Activated B cell treated with CpG ODN at 0.5 μM for 24 hours (primary cell): ENCODE measurements around the gene DCLRE1C. TPM values are rescaled to one million over a fixed set of nuclear protein-coding genes. Genes with fewer than 3 reads are reported as not detected.
"Not testable (repeated sequence)": the region's sequence is repeated elsewhere in the genome, so short reads cannot be mapped to it uniquely, and the experiment has no call there.

ENCODE experiments used
- ATAC-seq: fragments of 200-7000 bp; cut with Tn5 transposase; one replicate; pipeline ENCODE4 v1.10.0; 2021; ENCODE audit warnings: low read depth, mild to moderate bottlenecking, moderate library complexity
- CTCF ChIA-PET: fragments of 350-600 bp; sonication (Branson Sonifier 250); formaldehyde crosslinking; loops from one replicate; lab custom pipeline; 2021; ENCODE audit warnings: antibody characterized with exemption; lab: Charles Lee
- POLR2A ChIA-PET: fragments of 350-600 bp; sonication (Branson Sonifier 250); formaldehyde crosslinking; loops from one replicate; lab custom pipeline; 2021; ENCODE audit warnings: antibody characterized with exemption; lab: Charles Lee
- DNase-seq: peaks from one replicate; pipeline ENCODE4 v3.0.0; 2022
- H3K27ac Mint-ChIP-seq: one replicate; pipeline ENCODE4 v1.8.0; 2020; ENCODE audit warnings: mixed read lengths
- H3K27me3 Mint-ChIP-seq: one replicate; pipeline ENCODE4 v1.8.0; 2021; ENCODE audit warnings: mixed read lengths
- H3K36me3 Mint-ChIP-seq: one replicate; pipeline ENCODE4 v1.8.0; 2021; ENCODE audit warnings: low read depth, mixed read lengths
- H3K4me1 Mint-ChIP-seq: one replicate; pipeline ENCODE4 v1.8.0; 2021; ENCODE audit warnings: mixed read lengths
- H3K4me3 Mint-ChIP-seq: one replicate; pipeline ENCODE4 v1.8.0; 2020; ENCODE audit warnings: mild to moderate bottlenecking, mixed read lengths
- H3K9me3 Mint-ChIP-seq: one replicate; pipeline ENCODE4 v1.8.0; 2020; ENCODE audit warnings: mixed read lengths
- intact Hi-C: fragments of 100-400 bp; cut with micrococcal nuclease; formaldehyde crosslinking; loops from one replicate; pipeline ENCODE4 v1.15.1; 2024
- total RNA-seq: library from RNA; stranded (reverse); gene quantifications from 2 replicates; pipeline ENCODE4 v1.2.3, GENCODE V29; 2022
- TF ChIP-seq, protein P1 (sequence below): fragments of 200-600 bp; IDR thresholded peaks from one replicate; pipeline ENCODE4 v1.8.0; 2022; ENCODE audit warnings: antibody characterized with exemption, mild to moderate bottlenecking

The DCLRE1C gene
- total RNA-seq, result 38.0 and 43.8 TPM in 2 replicates

GRCh38 chr10:14954001-14954770 is at the start of gene DCLRE1C:
TSS of gene DCLRE1C (minus strand) at chr10:14954096. CDS start at chr10:14954010, 86 bp downstream.
- H3K27me3 Mint-ChIP-seq, result no peaks in the 10 kb centered on the region
- DNase-seq (peak; percentile 77), ATAC-seq (peak; percentile 78)
- H3K4me1 Mint-ChIP-seq, result peaks cover 56% of the 10 kb centered on the region
- intact Hi-C loops, result loop anchor here (1.0 to 5.0 kb wide), 6 partner anchors 76 to 1652 kb away; partner anchors contain the start of genes CDNF, HSPA14, MSANTD7 and PHYH
- CTCF ChIA-PET, result interaction anchor here (0.6 to 1.6 kb wide), 3 partner anchors 18 to 116 kb away, joined by 3 to 6 read pairs (median 3); partner anchors contain the start of genes CDNF, HSPA14 and MSANTD7
- TF ChIP-seq, protein P1, sequence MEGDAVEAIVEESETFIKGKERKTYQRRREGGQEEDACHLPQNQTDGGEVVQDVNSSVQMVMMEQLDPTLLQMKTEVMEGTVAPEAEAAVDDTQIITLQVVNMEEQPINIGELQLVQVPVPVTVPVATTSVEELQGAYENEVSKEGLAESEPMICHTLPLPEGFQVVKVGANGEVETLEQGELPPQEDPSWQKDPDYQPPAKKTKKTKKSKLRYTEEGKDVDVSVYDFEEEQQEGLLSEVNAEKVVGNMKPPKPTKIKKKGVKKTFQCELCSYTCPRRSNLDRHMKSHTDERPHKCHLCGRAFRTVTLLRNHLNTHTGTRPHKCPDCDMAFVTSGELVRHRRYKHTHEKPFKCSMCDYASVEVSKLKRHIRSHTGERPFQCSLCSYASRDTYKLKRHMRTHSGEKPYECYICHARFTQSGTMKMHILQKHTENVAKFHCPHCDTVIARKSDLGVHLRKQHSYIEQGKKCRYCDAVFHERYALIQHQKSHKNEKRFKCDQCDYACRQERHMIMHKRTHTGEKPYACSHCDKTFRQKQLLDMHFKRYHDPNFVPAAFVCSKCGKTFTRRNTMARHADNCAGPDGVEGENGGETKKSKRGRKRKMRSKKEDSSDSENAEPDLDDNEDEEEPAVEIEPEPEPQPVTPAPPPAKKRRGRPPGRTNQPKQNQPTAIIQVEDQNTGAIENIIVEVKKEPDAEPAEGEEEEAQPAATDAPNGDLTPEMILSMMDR, result no peak
- peaks cover 8% of the 10 kb centered on the region for H3K36me3 Mint-ChIP-seq
- peak within 1 kb of the TSS; percentile 96 for H3K27ac Mint-ChIP-seq
- peak within 1 kb of the TSS; percentile 90 for H3K4me3 Mint-ChIP-seq
- POLR2A ChIA-PET, result interaction anchor here (0.7 to 2.8 kb wide), 9 partner anchors 18 to 769 kb away, joined by 3 to 30 read pairs (median 4); partner anchors contain the start of genes CDNF, HSPA14, MSANTD7 and SUV39H2
- no peaks in the 10 kb centered on the region for H3K9me3 Mint-ChIP-seq

DNA sequence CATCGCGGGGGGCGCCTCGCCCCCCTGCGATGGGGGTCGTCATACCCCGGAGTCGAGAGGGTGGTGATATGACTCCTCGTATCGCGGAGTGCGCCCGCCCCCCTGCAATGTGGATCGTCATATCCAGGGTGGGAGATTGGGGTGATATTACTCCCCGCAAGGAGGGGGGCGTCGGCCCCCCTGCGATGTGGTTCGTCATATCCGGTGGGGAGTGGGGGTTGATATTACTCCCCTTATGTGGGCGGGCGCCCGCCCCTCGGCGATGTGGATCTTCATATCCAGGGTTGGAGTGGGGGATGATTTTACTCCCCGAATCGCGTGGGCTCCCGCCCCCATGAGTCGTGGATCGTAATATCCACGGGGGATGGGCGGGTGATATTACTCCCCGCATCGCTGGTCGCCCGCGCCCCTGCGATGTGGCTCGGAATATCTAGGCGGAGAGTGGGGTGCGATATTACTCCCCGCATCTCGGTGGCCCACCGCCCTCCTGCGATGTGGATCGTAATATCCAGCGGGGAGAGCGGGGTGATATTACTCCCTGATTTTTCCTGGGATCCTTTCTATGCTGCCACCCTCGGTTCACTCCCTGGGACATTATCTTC is 42.2 kb upstream of the DCLRE1C start:
- intact Hi-C loops, result no loop called here
- peaks cover 3% of the 10 kb centered on the region for H3K27me3 Mint-ChIP-seq
- TF ChIP-seq, protein P1, result no peak

DNA sequence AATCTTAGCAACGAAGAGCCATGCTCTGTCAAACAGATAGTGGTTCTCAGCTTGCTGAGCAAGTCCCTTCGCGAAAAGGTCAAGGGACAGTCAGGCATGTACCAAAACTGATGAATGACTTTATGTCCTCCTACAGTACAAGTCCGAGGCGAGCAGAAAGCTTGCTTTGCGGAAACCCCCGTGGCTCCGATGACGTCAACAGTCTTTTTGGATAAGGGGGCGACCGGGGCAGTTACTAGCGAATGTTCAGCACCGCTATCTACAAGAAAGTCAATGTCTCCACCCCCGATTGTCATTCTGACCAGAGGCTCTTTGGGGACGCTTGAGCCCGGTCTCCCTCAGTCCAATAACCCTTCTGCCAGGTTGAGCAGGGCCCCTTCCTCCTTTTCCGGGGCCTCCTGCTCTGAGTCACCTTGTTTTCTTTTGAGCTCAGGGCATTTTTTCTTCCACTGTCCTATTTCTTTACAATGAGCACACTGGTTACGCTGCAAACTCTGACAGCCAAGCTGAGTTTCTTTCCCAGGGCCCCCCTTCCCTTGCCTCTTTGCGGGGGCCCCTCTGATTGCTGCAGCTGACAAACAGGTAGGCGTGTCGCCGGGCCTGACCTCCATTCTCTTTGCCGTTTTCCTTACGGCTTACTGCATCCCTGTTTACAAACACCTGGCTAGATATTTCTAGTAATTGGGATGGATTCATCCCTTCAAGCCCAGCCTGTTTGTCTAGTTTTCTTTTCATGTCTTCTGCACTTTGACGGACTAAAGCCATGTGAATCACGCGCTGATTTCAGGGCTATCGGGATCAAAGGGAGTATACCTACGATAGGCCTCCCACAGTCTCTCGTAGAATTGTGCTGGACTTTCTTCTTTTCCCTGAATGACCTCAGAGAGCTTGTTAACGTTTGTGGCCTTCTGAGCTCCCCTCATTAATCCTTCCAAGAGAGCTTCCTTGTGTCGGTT is 39.9 kb upstream of the DCLRE1C start:
- intact Hi-C loops, H3K4me1 Mint-ChIP-seq, DNase-seq, POLR2A ChIA-PET, CTCF ChIA-PET, H3K36me3 Mint-ChIP-seq, H3K9me3 Mint-ChIP-seq, H3K27me3 Mint-ChIP-seq, H3K27ac Mint-ChIP-seq, ATAC-seq: not testable (repeated sequence)
- H3K4me3 Mint-ChIP-seq, result peak overlapping the region; percentile 3

More for the DNA sequence above, 42.2 kb upstream of the DCLRE1C start:
- H3K27ac Mint-ChIP-seq, result no peak overlapping the region
- peaks cover 2% of the 10 kb centered on the region for H3K4me1 Mint-ChIP-seq
- no peaks in the 10 kb centered on the region for H3K9me3 Mint-ChIP-seq
- no peak overlapping the region for H3K4me3 Mint-ChIP-seq
- POLR2A ChIA-PET, result no interaction called here
- no peak for DNase-seq
- H3K36me3 Mint-ChIP-seq, result no peaks in the 10 kb centered on the region
- CTCF ChIA-PET, result no interaction called here
- ATAC-seq, result no peak

DNA sequence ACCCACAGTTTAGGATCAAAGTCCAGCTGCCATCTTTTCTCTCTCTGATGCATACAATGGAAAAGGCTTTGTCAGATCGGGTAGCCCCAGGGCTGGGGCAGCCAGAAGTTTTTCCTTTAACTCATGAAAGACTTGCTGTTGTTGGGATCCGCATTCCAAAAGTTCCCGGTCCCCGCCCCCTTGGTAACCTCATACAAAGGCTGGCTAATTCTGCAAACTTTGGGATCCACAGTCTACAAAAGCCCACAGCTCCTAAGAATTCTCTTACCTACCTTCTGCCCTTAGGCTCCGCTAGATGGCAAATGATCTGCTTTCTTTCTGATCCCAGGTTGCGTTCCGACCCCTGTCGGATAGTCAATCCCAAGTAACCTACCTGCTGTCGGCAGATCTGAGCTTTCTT is 38.4 kb upstream of the DCLRE1C start:
- H3K36me3 Mint-ChIP-seq, H3K9me3 Mint-ChIP-seq, intact Hi-C loops, DNase-seq, H3K27me3 Mint-ChIP-seq, H3K27ac Mint-ChIP-seq, H3K4me3 Mint-ChIP-seq, POLR2A ChIA-PET, CTCF ChIA-PET, H3K4me1 Mint-ChIP-seq, ATAC-seq: not testable (repeated sequence)

GRCh38 chr10:14991035-14991749 is 37.3 kb upstream of the DCLRE1C start:
- POLR2A ChIA-PET, DNase-seq, H3K4me1 Mint-ChIP-seq, H3K4me3 Mint-ChIP-seq, CTCF ChIA-PET, ATAC-seq, H3K27me3 Mint-ChIP-seq, H3K9me3 Mint-ChIP-seq, H3K36me3 Mint-ChIP-seq, H3K27ac Mint-ChIP-seq: not testable (repeated sequence)
- intact Hi-C loops, result loop anchor here (1.0 kb wide), 1 partner anchor 115 kb away; no protein-coding TSS in a partner anchor

DNA sequence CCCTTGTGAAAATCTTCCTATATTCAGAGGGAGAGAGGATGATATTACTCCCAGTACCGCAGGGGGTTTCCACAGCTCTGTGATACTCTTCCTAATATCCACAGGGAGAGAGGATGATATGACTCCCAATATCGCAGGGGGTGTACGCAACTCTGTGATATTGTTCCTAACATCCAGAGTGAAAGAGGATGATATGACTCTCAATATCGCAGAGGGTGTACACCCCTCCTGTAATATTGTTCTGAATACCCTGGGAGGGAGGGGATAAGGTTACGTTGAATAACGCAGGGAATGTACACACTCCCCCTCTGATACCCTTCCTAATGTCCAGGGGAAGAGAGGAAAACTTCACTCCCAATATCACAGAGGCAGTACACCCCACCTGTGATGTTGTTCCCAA is 35.7 kb upstream of the DCLRE1C start:
- H3K27ac Mint-ChIP-seq, H3K4me3 Mint-ChIP-seq: not testable (repeated sequence)

More for the DNA sequence above, 35.7 kb upstream of the DCLRE1C start:
- POLR2A ChIA-PET, DNase-seq, H3K4me1 Mint-ChIP-seq, CTCF ChIA-PET, H3K27me3 Mint-ChIP-seq, H3K36me3 Mint-ChIP-seq, ATAC-seq, H3K9me3 Mint-ChIP-seq, intact Hi-C loops: not testable (repeated sequence)
